HG03280 (cell line): ENCODE measurements around the gene P2RX4.
"Not testable (repeated sequence)": the region's sequence is repeated elsewhere in the genome, so short reads cannot be mapped to it uniquely, and the experiment has no call there.

Experiments used
- ATAC-seq: cut with Tn5 transposase; IDR thresholded peaks from one replicate; pipeline ENCODE4 v1.9.1; 2021; ENCODE audit warnings: mild to moderate bottlenecking, moderate library complexity; ENCODE audit not compliant: unreplicated experiment

P2RX4 gene

GRCh38 chr12:121273364-121273896 is 63.5 kb downstream of the P2RX4 start:
- no peak for ATAC-seq

- ATAC-seq: no peak
Measured at GRCh38 chr12:121274036-121274763, 64.3 kb downstream of the P2RX4 start.

- ATAC-seq: no peak
Measured at GRCh38 chr12:121277374-121277759, 67.4 kb downstream of the P2RX4 start.

GRCh38 chr12:121278169-121279070 is 68.5 kb downstream of the P2RX4 start:
- ATAC-seq: no peak

- ATAC-seq: no peak
Measured at GRCh38 chr12:121279071-121279375, 69.1 kb downstream of the P2RX4 start.

GRCh38 chr12:121279507-121279915 is 69.6 kb downstream of the P2RX4 start:
- ATAC-seq: no peak

GRCh38 chr12:121280531-121280930 is 70.6 kb downstream of the P2RX4 start:
- ATAC-seq: not testable (repeated sequence)

- not testable (repeated sequence) for ATAC-seq
Measured at GRCh38 chr12:121281116-121281515, 71.2 kb downstream of the P2RX4 start.

- no peak for ATAC-seq
Measured at GRCh38 chr12:121282072-121282742, 72.3 kb downstream of the P2RX4 start.

GRCh38 chr12:121282910-121283309 is 73.0 kb downstream of the P2RX4 start:
- ATAC-seq: not testable (repeated sequence)

- ATAC-seq: no peak
Measured at GRCh38 chr12:121283388-121283787, 73.5 kb downstream of the P2RX4 start.
